Fibroblast of villous mesenchyme (primary cell): ENCODE data around the gene SGCG. TPM values are rescaled to one million over a fixed set of nuclear protein-coding genes. Genes with fewer than 3 reads are reported as not detected.

ENCODE experiments used
- DNase-seq: peaks from one replicate; pipeline ENCODE4 v3.0.0-alpha.2; 2010; ENCODE audit warnings: low read depth
- H3K4me3 ChIP-seq: 2 replicates; pipeline ENCODE4 v1.5.1; 2011; ENCODE audit warnings: low read depth, mild to moderate bottlenecking, low read length
- CTCF ChIP-seq: IDR thresholded peaks from 2 replicates; pipeline ENCODE4 v1.5.1; 2012; ENCODE audit warnings: low read depth, mild to moderate bottlenecking, low read length; ENCODE audit not compliant: insufficient read depth
- total RNA-seq: library from RNA; depleted of rRNA; stranded (reverse); fragments of >200 nt; gene quantifications from 2 replicates; pipeline ENCODE4 v1.2.3, GENCODE V29; 2012

Gene SGCG
- total RNA-seq, 1 donor, result not detected

- no peak overlapping the region for H3K4me3 ChIP-seq
- TF ChIP-seq CTCF, result no peak
- DNase-seq, result no peak
These were observed 141.9 kb downstream of the SGCG start for GRCh38 chr13:23322353-23323336.

- DNase-seq, result no peak
- TF ChIP-seq CTCF, result no peak
- H3K4me3 ChIP-seq, result no peak overlapping the region
These were observed 143.3 kb downstream of the SGCG start for GRCh38 chr13:23323946-23324709.

GRCh38 chr13:23325191-23325590 is 144.4 kb downstream of the SGCG start:
- no peak overlapping the region for H3K4me3 ChIP-seq
- no peak for TF ChIP-seq CTCF
- DNase-seq, result no peak

GRCh38 chr13:23330356-23330755 is 149.6 kb downstream of the SGCG start:
- H3K4me3 ChIP-seq, result no peak overlapping the region
- TF ChIP-seq CTCF, result no peak
- DNase-seq, result no peak

GRCh38 chr13:23339225-23339624 is 158.4 kb downstream of the SGCG start:
- DNase-seq, result no peak
- TF ChIP-seq CTCF, result no peak
- H3K4me3 ChIP-seq, result no peak overlapping the region

GRCh38 chr13:23344931-23345595 is 164.3 kb downstream of the SGCG start:
- TF ChIP-seq CTCF, result no peak
- H3K4me3 ChIP-seq, result no peak overlapping the region

More at GRCh38 chr13:23344931-23345595, 164.3 kb downstream of the SGCG start:
- no peak for DNase-seq
